ENCODE measurements around the gene CD93.

DNA sequence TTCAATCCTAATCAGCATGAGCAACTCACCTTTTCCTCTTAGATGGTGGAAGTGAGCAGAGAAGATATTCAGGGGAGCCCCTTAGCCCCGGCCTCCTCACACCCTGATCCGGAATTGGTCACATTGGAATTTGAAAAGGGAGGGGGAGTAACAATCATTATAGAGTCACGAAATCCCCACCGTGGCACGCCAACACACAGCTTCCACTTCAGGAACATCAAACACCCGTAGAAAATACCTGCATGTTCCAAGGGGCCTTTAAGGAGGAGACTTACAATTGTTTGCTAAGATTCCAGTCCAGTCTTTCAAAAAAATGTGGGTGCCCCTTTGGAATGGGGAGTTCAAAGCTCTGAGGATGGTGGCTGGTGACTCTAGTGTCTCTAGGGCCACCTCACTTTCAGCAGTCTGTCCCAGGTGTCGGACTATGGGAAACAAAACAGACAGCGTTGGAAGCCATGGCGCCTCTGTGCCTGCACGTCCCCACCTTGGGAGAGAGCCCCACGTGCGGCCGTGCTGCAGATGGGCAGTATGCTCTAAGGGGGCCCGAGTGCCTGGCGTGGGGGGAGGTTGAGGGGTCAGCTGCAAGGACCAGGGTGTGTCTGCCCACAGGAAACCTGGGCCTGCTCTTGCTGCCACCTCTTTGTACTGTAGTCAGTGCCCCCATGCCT is 2.4 kb downstream of the CD93 start:
- no peak for TF ChIP-seq GATA3 (IDR thresholded peaks at IDR 0.05; ENCODE audit: low read depth, low read length)
- TF ChIP-seq GATA2 (IDR thresholded peaks at IDR 0.05; ENCODE audit: low read depth, low read length) = no peak

All from SH-SY5Y (cell line).